Measurements from ENCODE around the gene SLC47A1. TPM values are rescaled to one million over a fixed set of nuclear protein-coding genes. Genes with fewer than 3 reads are reported as not detected.

SLC47A1 gene
- total and polyA plus RNA-seq, 7 donors: 13.0 to 57.3 (median 29.1) TPM

GRCh38 chr17:19553036-19553435 is 19.4 kb downstream of the SLC47A1 start:
- intact Hi-C loops (cut with DNase I): no loop called here
- DNase-seq (no peak), ATAC-seq (no peak)
- H3K4me3 ChIP-seq: no peak overlapping the region
- no peak for TF ChIP-seq CTCF (IDR thresholded peaks at IDR 0.05)
- no peaks in the 10 kb centered on the region for H3K4me1 ChIP-seq
- no peaks in the 10 kb centered on the region for H3K9me3 ChIP-seq
- 91% methylated on average over 6 to 8 of the region's 8 CpGs for WGBS, 3 donors
- H3K27ac ChIP-seq: no peak overlapping the region
- H3K27me3 ChIP-seq (ENCODE audit: insufficient read depth in 3 of 3, low read length in 2 of 3): no peaks in the 10 kb centered on the region
- peaks cover 1 to 61% of the 10 kb centered on the region in 2 donors for H3K36me3 ChIP-seq (ENCODE audit: insufficient read depth in 1 of 2, low read depth in 1 of 2)

GRCh38 chr17:19554393-19554792 is 20.7 kb downstream of the SLC47A1 start:
- Histone ChIP-seq H3K4me3 (no peak overlapping the region), H3K36me3 (ENCODE audit: insufficient read depth in 1 of 2, low read depth in 1 of 2) (peaks cover 4 to 56% of the 10 kb centered on the region in 2 donors), H3K27me3 (ENCODE audit: insufficient read depth in 3 of 3, low read length in 2 of 3) (no peaks in the 10 kb centered on the region), H3K4me1 (no peaks in the 10 kb centered on the region), H3K9me3 (no peaks in the 10 kb centered on the region), H3K27ac (no peak overlapping the region)
- ATAC-seq (no peak), DNase-seq (no peak)
- WGBS, 3 donors: 62 to 73% (median 63%) methylated on average over 9 of the region's 9 CpGs
- intact Hi-C loops (cut with DNase I): no loop called here
- no peak for TF ChIP-seq CTCF (IDR thresholded peaks at IDR 0.05)

DNA sequence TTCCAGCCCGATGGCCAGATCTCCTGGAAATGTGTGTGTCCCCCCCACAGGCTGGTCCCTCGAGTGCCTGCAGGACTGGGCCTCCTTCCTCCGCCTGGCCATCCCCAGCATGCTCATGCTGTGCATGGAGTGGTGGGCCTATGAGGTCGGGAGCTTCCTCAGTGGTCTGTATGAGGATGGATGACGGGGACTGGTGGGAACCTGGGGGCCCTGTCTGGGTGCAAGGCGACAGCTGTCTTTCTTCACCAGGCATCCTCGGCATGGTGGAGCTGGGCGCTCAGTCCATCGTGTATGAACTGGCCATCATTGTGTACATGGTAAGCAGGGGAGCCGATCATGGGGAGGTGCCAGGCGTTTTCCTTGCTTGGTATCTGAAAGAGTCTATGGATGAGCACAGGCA is 22.1 kb downstream of the SLC47A1 start:
- ATAC-seq (no peak), DNase-seq (no peak)
- Histone ChIP-seq H3K27ac (no peak overlapping the region), H3K4me1 (no peaks in the 10 kb centered on the region), H3K9me3 (no peaks in the 10 kb centered on the region), H3K4me3 (no peak overlapping the region), H3K27me3 (ENCODE audit: insufficient read depth in 3 of 3, low read length in 2 of 3) (no peaks in the 10 kb centered on the region), H3K36me3 (ENCODE audit: insufficient read depth in 1 of 2, low read depth in 1 of 2) (peaks cover 6 to 53% of the 10 kb centered on the region in 2 donors)
- no peak for TF ChIP-seq CTCF (IDR thresholded peaks at IDR 0.05)
- intact Hi-C loops (cut with DNase I): no loop called here
- 84 to 94% (median 88%) methylated on average over 11 of the region's 11 CpGs for WGBS, 3 donors

DNA sequence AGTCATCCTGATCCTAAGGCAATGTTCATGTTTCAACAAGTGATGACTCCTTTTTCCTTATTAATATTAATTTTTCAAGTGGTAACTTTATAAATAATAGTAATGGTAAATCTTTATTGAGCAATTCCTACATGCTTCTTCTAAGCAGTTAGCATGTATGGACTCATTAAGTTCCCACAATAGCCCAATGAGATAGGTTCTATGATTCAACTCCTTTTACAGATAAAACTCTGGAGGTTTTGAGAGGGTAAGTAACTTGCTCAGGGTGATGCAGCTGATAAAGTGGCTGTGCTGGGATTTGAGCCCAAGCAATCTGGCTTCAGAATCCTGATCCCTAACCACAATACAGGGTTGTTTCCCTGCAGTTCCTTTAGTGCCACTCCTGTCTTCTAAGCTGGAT is 25.3 kb downstream of the SLC47A1 start:
- no peak overlapping the region for H3K27ac ChIP-seq
- H3K9me3 ChIP-seq: no peaks in the 10 kb centered on the region
- DNase-seq (no peak), ATAC-seq (no peak)
- no peaks in the 10 kb centered on the region for H3K27me3 ChIP-seq (ENCODE audit: insufficient read depth in 3 of 3, low read length in 2 of 3)
- H3K4me3 ChIP-seq: no peak overlapping the region
- no peak for TF ChIP-seq CTCF (IDR thresholded peaks at IDR 0.05)
- peaks cover 6 to 47% of the 10 kb centered on the region in 2 donors for H3K36me3 ChIP-seq (ENCODE audit: insufficient read depth in 1 of 2, low read depth in 1 of 2)
- no peaks in the 10 kb centered on the region for H3K4me1 ChIP-seq
- intact Hi-C loops (cut with DNase I): no loop called here

DNA sequence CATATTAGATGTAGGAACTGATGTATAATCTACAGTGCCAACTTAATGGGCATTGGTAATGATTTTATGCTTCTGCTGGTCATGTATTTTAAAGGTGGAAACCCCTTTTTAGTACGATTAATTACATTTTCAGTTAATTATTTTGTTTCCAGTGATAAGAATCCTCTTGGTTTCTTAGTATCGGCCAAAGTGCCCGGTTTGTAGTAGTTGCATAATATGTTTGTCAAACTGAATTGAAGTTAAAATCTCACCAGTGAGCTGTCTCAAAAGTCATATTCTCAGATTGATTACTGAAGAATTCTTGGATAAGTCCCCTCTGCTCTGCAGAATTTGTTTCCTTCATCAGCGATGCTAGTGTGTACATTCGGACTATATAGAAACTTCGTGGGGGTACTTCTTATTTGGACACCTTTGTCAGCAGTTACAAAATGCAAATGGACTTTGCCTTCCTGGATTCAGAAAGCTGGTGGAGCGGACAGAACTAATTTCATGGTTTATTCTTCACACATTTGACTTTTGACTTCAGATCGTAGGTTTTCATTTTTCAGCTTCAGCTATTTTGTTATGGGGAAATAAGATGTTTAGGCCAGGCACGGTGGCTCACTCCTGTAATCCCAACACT is 28.2 kb downstream of the SLC47A1 start:
- intact Hi-C loops (cut with DNase I): no loop called here
- no peaks in the 10 kb centered on the region for H3K4me1 ChIP-seq
- whole genome bisulfite sequencing, 3 donors: 55 to 73% (median 70%) methylated on average over 9 of the region's 9 CpGs
- no peak for DNase-seq
- H3K27ac ChIP-seq: no peak overlapping the region
- no peak for ATAC-seq
- no peaks in the 10 kb centered on the region for H3K9me3 ChIP-seq
- no peak overlapping the region for H3K4me3 ChIP-seq
- TF ChIP-seq CTCF (IDR thresholded peaks at IDR 0.05): no peak
- peaks cover 6 to 43% of the 10 kb centered on the region in 2 donors for H3K36me3 ChIP-seq (ENCODE audit: insufficient read depth in 1 of 2, low read depth in 1 of 2)
- H3K27me3 ChIP-seq (ENCODE audit: insufficient read depth in 3 of 3, low read length in 2 of 3): no peaks in the 10 kb centered on the region
